H54 (cell line): ENCODE results near the gene EPC2.
"Not testable (repeated sequence)": the region's sequence is repeated elsewhere in the genome, so short reads cannot be mapped to it uniquely, and the experiment has no call there.

Experiments used
- DNase-seq: peaks from one replicate; pipeline ENCODE4 v3.0.0; 2011; ENCODE audit warnings: low spot score, mixed read lengths; ENCODE audit not compliant: insufficient read length
- FAIRE-seq: peaks from 3 replicates; lab custom pipeline; 2011; peaks lifted over from hg19 to GRCh38; lab: Jason Lieb, UNC
- POLR2A ChIP-seq: IDR thresholded peaks from 2 replicates; pipeline ENCODE4 v1.6.1; 2011; ENCODE audit warnings: low read depth, mild to moderate bottlenecking, low read length

Gene EPC2

DNA sequence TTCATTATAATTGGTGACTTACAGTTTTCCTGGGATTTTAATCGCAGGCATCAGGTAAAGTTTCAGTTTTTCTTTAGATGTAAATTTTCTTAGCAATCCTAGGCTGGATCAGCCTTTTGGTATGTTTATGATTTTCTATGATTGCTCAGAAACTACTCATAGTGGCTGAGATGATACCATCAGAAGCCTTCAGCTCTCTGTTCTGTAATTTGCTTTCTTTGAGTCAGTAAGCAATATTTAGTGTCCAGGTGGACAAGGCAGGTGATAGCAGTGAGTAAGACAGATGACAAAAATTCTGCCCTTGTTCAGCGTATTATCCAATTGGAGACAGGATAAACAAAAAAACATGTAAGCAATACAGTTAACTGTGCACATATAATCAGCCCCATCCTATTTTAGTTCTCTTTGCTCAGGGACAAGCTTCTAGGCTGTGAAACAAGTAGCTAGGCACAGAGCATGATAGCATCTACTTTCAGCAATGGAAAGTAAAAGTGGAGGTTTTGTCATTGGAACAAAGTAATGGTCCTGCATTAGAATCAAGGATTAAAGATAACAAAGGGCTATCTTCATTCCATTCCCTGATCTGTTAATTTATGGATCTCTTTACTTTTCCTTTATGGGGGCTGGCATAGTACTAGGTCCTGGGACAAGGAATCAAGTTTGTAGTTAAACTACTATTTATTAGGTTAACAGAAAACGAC is 100.8 kb downstream of the EPC2 start:
- DNase-seq = no peak
- TF ChIP-seq POLR2A = no peak
- FAIRE-seq = no peak

DNA sequence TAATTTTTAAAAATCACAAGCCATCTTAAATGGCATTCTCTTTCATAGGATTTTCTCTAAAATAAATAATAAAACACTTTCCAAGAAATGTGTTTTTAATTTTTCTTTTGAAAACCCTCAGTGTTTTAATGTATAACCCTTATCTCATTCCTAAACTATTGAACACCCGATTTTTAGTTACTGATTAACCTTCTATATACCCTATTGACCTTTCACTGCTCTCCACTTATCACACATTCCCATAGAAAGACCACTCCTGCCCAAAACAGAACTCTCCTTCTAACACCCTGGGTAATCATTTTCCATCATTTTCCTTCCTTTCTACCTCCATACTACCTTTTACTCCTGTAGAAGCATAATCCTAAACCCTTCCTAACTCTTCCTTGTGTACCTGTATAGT is 102.4 kb downstream of the EPC2 start:
- FAIRE-seq (no peak), DNase-seq (no peak)
- TF ChIP-seq POLR2A = no peak

GRCh38 chr2:148751907-148752306 is 107.4 kb downstream of the EPC2 start:
- FAIRE-seq = peak; percentile 27

GRCh38 chr2:148752977-148753376 is 108.4 kb downstream of the EPC2 start:
- DNase-seq (no peak), FAIRE-seq (no peak)
- no peak for TF ChIP-seq POLR2A

More at GRCh38 chr2:148751907-148752306, 107.4 kb downstream of the EPC2 start:
- DNase-seq = no peak
- no peak for TF ChIP-seq POLR2A

DNA sequence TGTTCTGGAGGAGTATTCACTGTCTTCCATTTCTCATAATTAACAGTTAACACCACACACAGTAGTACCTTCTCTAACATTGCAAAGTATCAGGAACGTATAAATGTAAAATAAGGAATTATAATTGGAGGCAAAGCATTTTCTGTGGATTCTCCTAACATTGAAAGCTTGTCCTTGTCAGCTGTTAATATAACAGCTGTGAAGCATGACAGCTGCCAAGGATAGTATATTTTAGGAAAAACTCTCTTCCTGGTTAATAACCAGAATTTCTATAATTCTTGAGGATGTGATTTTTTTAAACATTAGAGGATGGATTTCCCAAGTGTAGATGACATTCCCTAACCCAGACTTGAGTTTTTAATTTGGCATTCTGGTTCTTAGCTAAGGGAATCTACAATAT is 110.3 kb downstream of the EPC2 start:
- no peak for DNase-seq

GRCh38 chr2:148756292-148756975 is 111.9 kb downstream of the EPC2 start:
- TF ChIP-seq POLR2A = no peak
- DNase-seq (peak; percentile 19), FAIRE-seq (peak; percentile 96)

More for the DNA sequence above, 110.3 kb downstream of the EPC2 start:
- no peak for FAIRE-seq
- TF ChIP-seq POLR2A = no peak

GRCh38 chr2:148764815-148765214 is 120.3 kb downstream of the EPC2 start:
- no peak for DNase-seq
- FAIRE-seq = no peak
- no peak for TF ChIP-seq POLR2A

DNA sequence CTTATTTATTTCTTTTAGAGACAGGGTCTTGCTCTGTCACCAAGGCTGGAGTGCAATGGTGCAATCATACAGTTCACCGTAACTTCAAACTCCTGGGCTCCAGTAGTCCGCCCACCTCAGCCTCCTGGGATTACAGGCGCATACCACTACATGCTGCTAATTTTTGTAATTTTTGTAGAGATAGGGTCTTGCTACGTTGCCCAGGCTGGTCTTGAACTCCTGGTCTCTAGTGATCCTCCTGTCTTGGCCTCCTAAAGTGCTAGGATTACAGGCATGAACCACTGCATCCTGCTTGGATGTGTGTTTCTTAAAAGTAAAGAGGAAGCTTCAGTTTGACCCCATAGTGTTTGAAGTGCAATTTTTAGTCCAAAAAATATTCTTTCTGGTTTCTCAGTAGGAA is 125.5 kb downstream of the EPC2 start:
- no peak for TF ChIP-seq POLR2A
- no peak for FAIRE-seq

GRCh38 chr2:148781544-148781943 is 137.0 kb downstream of the EPC2 start:
- no peak for DNase-seq
- peak; percentile 30 for FAIRE-seq
- TF ChIP-seq POLR2A = no peak

More for the DNA sequence above, 125.5 kb downstream of the EPC2 start:
- DNase-seq = no peak

DNA sequence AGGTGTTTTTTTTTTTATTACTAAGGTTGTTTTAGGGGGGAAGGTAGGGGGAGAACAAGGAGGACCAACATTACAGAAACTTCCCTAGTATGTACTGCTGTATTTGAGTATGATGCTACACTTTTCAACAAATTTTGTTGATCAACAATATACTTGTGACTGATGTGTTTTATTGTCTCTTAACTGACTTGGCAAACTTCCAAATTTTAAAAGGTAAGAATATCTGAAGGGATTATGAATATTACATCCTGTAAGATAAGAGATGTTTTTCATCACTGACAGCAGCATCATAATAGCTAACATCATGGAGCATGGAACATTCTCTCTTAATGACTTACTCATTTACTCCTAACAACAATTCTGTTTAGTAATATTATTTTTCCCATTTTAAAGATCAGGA is 144.5 kb downstream of the EPC2 start:
- FAIRE-seq (no peak), DNase-seq (no peak)
- no peak for TF ChIP-seq POLR2A

GRCh38 chr2:148790172-148790571 is 145.6 kb downstream of the EPC2 start:
- FAIRE-seq, DNase-seq: not testable (repeated sequence)

- FAIRE-seq (no peak), DNase-seq (no peak)
- TF ChIP-seq POLR2A = no peak
Measured at GRCh38 chr2:148794558-148794957, 150.0 kb downstream of the EPC2 start.

DNA sequence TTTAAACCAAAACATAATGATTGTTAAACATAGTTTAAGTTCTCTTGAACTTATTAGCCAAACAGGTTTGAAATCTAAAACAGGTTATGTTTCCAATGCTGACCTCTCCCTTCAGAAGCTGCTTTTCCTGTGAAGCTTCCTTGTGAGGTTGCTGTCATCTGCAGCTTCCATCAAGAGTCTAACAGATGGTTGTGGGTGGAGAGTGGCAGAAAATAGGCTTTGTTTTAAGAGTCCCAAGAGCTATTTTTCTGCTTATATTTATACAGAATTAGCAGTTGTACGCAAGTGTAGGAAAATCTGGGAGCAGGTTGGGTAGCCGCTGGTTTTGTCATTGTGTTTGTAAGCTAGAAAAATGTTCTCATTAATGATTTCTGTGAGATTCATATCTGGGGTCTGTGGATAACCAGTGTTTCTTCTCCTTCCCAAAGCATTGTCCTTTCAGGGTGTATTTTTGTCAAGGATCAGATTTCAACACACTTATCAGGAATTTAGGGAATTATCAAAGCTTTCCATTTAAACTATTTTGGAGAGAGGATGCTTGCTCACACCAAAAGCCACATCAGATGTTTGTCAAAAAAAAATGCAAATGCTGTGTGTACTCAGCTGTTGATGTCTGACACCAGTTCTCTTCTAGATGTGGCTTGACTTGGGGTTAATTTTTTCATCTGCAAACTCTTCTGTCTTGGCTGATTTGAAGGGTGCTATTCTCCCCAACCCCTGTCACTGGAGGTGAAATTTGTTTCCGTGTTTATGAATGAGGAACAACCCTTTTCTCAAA is 152.4 kb downstream of the EPC2 start:
- FAIRE-seq = no peak
- TF ChIP-seq POLR2A = no peak
- no peak for DNase-seq
